OCI-LY3 (cell line): ENCODE measurements around the gene XPO6.

Experiments used
- H2AFZ ChIP-seq: fragments of 200-600, 300-600 bp; shearing (Covaris generic); 2 replicates; pipeline ENCODE4 v1.6.0; 2014; ENCODE audit warnings: antibody characterized with exemption, low read depth, low read length
- H3K27ac ChIP-seq: fragments of 200-600, 300-600 bp; sonication (generic); 2 replicates; pipeline ENCODE4 v1.5.1; 2014; ENCODE audit warnings: mild to moderate bottlenecking, low read length, moderate library complexity, mixed read lengths
- H3K27me3 ChIP-seq: fragments of 200-600, 300-600 bp; sonication (generic); 2 replicates; pipeline ENCODE4 v1.6.1; 2014; ENCODE audit warnings: low read depth, low read length, mixed read lengths
- H3K36me3 ChIP-seq: fragments of 200-600, 300-600 bp; sonication (generic); replicated peaks from 2 replicates; pipeline ENCODE3; 2014; ENCODE audit warnings: low read depth, low read length, mixed read lengths
- H3K4me1 ChIP-seq: fragments of 300-600, 200-600 bp; sonication (generic); 2 replicates; pipeline ENCODE4 v1.6.1; 2014; ENCODE audit warnings: low read length, mixed read lengths
- H3K4me2 ChIP-seq: fragments of 200-600, 300-600 bp; sonication (generic); 2 replicates; pipeline ENCODE4 v1.6.1; 2014; ENCODE audit warnings: low read length, mixed read lengths
- H3K4me3 ChIP-seq: fragments of 300-600, 200-600 bp; sonication (generic); 2 replicates; pipeline ENCODE4 v1.5.1; 2014; ENCODE audit warnings: antibody characterized with exemption, mild to moderate bottlenecking, low read length, moderate library complexity
- H3K79me2 ChIP-seq: fragments of 300-600, 200-600 bp; shearing (Covaris generic); 2 replicates; pipeline ENCODE4 v1.6.1; 2014; ENCODE audit warnings: mild to moderate bottlenecking, low read length, mixed read lengths
- H3K9ac ChIP-seq: fragments of 300-600, 200-600 bp; shearing (Covaris generic); 2 replicates; pipeline ENCODE4 v1.6.0; 2014; ENCODE audit warnings: mild to moderate bottlenecking, low read length, moderate library complexity
- H3K9me3 ChIP-seq: fragments of 200-600, 300-600 bp; shearing (Covaris generic); 2 replicates; pipeline ENCODE4 v1.6.1; 2014; ENCODE audit warnings: low read length, mixed read lengths; ENCODE audit not compliant: insufficient read depth
- H4K20me1 ChIP-seq: fragments of 200-600, 300-600 bp; sonication (generic); 2 replicates; pipeline ENCODE4 v1.6.1; 2016; ENCODE audit warnings: low read length, mixed read lengths; ENCODE audit not compliant: insufficient read depth
- EZH2phosphoT487 ChIP-seq: fragments of 200-600 bp; shearing (Covaris generic); IDR thresholded peaks from 2 replicates; pipeline ENCODE4 v1.6.1; 2018; ENCODE audit warnings: antibody characterized with exemption, mixed run types, low read depth
- TF ChIP-seq, protein P1 (sequence below): fragments of 200-600, 300-600 bp; sonication (generic); IDR thresholded peaks from 2 replicates; pipeline ENCODE4 v1.5.1; 2014; ENCODE audit warnings: antibody characterized with exemption, low read length, low read depth

The XPO6 gene

DNA sequence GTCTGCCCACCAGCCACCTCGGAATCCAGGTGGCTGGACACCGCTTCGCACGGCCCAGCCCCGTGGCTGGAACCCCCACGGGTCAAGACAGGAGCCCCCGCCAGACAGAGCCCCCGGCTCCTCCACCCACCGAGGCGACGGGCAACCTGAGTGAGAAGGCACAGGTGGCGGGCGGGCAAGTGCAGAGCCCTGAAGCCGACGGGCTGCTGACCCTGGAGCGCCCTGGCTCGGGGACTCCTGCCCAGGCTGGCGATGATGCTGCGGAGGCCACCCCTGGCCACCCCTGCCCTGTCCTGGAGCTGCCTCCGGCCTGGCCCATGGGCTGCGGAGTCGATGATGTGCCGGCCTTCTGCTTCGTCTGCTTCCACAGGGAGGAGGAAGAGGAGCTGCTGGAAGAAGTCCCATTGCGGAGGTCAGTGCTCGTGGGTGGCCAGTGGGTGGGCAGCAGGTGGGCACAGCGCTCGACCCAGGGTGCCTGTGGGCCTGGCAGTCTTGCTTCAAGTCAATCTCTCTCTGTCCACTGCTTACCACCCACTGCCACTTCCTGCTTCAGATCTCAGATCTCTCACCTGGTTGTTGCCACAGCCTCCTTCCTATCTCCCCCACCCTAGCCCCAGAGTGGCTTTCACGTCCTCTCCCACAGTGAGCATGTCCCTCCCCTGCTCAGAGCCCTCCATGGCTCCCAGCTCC, 47.5 kb upstream of the XPO6 start:
- no peak overlapping the region for H3K9ac ChIP-seq
- H3K4me1 ChIP-seq, result no peaks in the 10 kb centered on the region
- no peak overlapping the region for H3K4me2 ChIP-seq
- no peak overlapping the region for H3K27ac ChIP-seq
- no peak overlapping the region for H3K4me3 ChIP-seq
- no peaks in the 10 kb centered on the region for H3K79me2 ChIP-seq
- no peak overlapping the region for H2AFZ ChIP-seq
- H3K9me3 ChIP-seq, result no peaks in the 10 kb centered on the region
- no peaks in the 10 kb centered on the region for H4K20me1 ChIP-seq
- no peaks in the 10 kb centered on the region for H3K36me3 ChIP-seq
- peaks cover 15% of the 10 kb centered on the region for H3K27me3 ChIP-seq
- no peak for TF ChIP-seq EZH2phosphoT487
- TF ChIP-seq, protein P1, sequence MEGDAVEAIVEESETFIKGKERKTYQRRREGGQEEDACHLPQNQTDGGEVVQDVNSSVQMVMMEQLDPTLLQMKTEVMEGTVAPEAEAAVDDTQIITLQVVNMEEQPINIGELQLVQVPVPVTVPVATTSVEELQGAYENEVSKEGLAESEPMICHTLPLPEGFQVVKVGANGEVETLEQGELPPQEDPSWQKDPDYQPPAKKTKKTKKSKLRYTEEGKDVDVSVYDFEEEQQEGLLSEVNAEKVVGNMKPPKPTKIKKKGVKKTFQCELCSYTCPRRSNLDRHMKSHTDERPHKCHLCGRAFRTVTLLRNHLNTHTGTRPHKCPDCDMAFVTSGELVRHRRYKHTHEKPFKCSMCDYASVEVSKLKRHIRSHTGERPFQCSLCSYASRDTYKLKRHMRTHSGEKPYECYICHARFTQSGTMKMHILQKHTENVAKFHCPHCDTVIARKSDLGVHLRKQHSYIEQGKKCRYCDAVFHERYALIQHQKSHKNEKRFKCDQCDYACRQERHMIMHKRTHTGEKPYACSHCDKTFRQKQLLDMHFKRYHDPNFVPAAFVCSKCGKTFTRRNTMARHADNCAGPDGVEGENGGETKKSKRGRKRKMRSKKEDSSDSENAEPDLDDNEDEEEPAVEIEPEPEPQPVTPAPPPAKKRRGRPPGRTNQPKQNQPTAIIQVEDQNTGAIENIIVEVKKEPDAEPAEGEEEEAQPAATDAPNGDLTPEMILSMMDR, result no peak

DNA sequence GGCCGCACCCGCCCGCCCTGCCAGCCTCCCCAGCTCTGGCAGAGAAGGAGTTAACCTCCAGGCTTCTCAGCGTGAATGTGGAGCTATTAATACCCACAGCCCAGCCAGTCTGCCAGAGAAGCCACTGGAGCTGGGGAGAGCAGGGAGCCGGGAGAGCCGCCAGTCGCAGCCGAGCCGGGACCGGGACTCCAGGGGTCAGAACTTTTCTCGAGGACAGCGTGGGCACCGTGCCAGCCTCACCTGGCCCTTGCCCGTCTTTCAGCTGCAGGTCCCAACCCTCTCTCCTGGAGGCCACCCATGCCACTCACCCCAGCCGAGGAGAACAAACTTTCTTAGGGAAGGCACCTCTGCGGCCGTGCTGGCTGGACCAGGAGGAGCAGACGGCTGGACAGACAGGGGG, 46.8 kb upstream of the XPO6 start:
- H4K20me1 ChIP-seq, result no peaks in the 10 kb centered on the region
- no peaks in the 10 kb centered on the region for H3K4me1 ChIP-seq
- H3K27me3 ChIP-seq, result peaks cover 14% of the 10 kb centered on the region
- no peak overlapping the region for H3K27ac ChIP-seq
- no peaks in the 10 kb centered on the region for H3K9me3 ChIP-seq
- TF ChIP-seq, protein P1, result no peak
- no peak for TF ChIP-seq EZH2phosphoT487
- H3K9ac ChIP-seq, result no peak overlapping the region
- no peaks in the 10 kb centered on the region for H3K79me2 ChIP-seq
- no peak overlapping the region for H3K4me2 ChIP-seq
- H3K4me3 ChIP-seq, result no peak overlapping the region
- no peaks in the 10 kb centered on the region for H3K36me3 ChIP-seq
- no peak overlapping the region for H2AFZ ChIP-seq

DNA sequence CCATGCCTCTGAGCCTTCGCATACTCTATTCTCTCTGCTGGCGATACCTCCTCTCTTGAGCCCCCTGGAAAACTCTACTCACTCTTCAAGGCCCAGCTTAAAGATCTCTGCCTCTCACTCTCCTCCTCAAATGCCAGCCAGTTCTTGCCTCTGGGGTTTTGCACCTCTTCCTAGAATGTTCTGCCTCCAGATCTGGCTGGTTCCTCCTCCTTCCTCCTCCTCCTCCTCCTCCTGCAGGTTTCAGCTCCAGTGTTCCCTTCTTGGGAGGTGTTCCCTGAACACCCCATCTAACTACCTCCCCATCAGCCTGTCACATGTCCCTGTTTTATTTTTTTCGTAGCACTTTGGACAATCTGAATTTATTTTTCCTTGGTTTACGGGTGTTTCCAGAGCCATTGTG, 45.5 kb upstream of the XPO6 start:
- Histone ChIP-seq H3K9me3 (no peaks in the 10 kb centered on the region), H3K79me2 (no peaks in the 10 kb centered on the region), H3K27me3 (peaks cover 4% of the 10 kb centered on the region), H3K4me1 (no peaks in the 10 kb centered on the region), H3K9ac (no peak overlapping the region), H2AFZ (no peak overlapping the region), H3K36me3 (no peaks in the 10 kb centered on the region), H3K4me2 (no peak overlapping the region), H4K20me1 (no peaks in the 10 kb centered on the region), H3K4me3 (no peak overlapping the region), H3K27ac (no peak overlapping the region)
- TF ChIP-seq, protein P1, result no peak
- no peak for TF ChIP-seq EZH2phosphoT487

DNA sequence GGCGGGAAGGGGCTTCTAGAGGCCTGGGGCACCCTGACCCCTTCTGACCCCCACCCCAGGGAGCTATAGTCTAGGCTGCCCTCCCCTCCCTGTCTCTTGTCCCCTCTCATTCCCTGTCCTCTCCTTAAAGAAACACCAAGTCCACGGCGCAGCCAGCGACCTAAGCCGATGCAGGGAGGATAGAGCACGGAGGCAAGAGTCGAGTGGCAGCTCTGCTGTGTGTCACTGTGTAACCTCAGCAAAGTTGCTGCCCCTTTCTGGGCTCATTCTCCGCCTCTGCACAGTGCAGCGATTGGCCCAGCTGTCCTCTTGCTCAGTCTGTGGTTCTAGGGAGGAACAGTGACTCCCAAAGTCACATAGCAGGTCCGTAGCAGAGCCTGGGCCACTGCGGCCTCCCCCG, 44.1 kb upstream of the XPO6 start:
- no peak overlapping the region for H3K9ac ChIP-seq
- TF ChIP-seq, protein P1, result no peak
- no peak for TF ChIP-seq EZH2phosphoT487
- no peaks in the 10 kb centered on the region for H3K9me3 ChIP-seq
- no peaks in the 10 kb centered on the region for H3K36me3 ChIP-seq
- no peak overlapping the region for H3K4me2 ChIP-seq
- H3K27ac ChIP-seq, result no peak overlapping the region
- no peak overlapping the region for H3K4me3 ChIP-seq
- no peaks in the 10 kb centered on the region for H3K79me2 ChIP-seq
- H3K27me3 ChIP-seq, result peaks cover 4% of the 10 kb centered on the region; the same call in 1 of the 2 replicates
- H4K20me1 ChIP-seq, result no peaks in the 10 kb centered on the region
- H2AFZ ChIP-seq, result no peak overlapping the region
- H3K4me1 ChIP-seq, result no peaks in the 10 kb centered on the region
